AG09309 (cell line): ENCODE data around the gene FNDC10.

Experiments
- DNase-seq: peaks from one replicate; pipeline ENCODE4 v3.0.0-alpha.2; 2010; ENCODE audit warnings: low read depth
- H3K4me3 ChIP-seq: 2 replicates; pipeline ENCODE4 v1.5.1; 2011; ENCODE audit warnings: mild to moderate bottlenecking, low read depth, low read length, moderate library complexity; ENCODE audit not compliant: control insufficient read depth
- TF ChIP-seq, protein P1 (sequence below): IDR thresholded peaks from 2 replicates; pipeline ENCODE4 v1.5.1; 2011; ENCODE audit warnings: mild to moderate bottlenecking, low read depth, low read length, inconsistent platforms; ENCODE audit not compliant: insufficient read depth, control insufficient read depth; ENCODE audit errors: missing control alignments

The FNDC10 gene

DNA sequence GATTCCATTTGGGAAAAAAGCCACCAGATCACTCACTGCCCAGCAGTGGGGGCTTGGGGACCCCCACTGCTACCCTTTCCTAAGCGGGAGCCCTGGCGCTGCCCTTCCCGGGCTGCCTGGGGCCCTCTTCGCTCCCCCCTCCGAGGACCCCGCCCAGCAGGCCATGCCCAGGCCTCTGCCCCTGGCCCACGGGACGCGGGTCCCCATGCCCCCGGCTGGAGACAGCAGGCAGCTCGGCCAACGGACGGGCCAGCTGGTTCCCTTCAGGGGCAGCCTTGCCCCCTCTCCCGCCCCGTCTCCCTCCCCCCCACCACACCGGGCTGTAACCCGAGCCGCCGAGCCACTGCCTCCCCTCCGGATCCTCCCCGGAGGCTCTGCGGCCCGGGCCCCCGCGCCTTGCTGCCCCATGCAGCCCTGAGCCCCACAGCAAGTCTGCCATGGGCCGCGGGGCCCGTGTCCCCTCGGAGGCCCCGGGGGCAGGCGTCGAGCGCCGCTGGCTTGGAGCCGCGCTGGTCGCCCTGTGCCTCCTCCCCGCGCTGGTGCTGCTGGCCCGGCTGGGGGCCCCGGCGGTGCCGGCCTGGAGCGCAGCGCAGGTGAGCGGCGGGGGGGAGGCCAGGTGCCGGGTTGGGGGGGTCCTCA lies 32.0 kb upstream of the FNDC10 start, which contains the start of gene MMP23B:
TSS of gene MMP23B (plus strand) at position 392 of the 639 bp plus-strand sequence. CDS start at position 438, 46 bp downstream.
- no peak within 1 kb of the TSS for H3K4me3 ChIP-seq
- no peak for DNase-seq

DNA sequence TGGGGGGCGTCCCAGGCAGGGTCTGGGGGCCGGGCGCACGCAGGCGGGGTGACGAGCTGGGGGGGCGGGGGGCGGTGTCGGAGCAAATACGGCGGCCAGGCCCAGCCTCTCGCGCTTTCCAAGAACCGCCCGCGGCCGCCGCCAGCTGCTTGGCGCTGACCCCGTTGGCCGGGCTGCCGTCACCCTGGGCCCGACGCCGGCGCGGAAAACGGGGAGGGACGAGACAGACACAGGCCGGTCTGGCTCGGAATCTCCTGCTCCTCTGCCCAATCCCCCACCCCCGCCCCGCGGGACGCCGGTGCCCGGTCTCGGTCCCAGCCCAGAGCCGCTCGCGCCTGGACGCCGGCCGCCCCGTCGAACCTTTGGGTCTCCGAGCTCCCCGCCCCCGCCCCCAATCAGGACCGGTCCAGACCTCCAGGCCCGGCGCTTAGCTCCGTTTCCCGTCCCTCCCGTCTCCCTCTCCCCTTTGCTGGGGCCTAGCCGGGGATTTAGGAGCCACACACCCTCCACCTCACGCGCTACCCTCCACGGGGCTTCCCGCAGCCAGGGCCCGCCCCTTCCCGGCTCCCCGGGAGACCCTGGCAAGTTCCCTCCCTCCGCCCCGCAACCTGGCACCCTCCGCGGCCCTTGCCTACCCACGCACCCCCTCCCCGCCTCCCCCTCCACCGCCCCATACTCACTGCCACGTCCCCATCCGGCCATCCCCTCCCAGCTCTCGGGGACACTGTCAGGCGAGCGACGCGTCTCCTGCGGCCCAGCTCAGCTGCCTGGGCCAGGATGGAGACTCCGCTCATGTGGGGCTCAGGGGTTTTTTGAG lies 31.2 kb upstream of the FNDC10 start:
- no peak overlapping the region for H3K4me3 ChIP-seq
- DNase-seq: no peak
- TF ChIP-seq, protein P1, sequence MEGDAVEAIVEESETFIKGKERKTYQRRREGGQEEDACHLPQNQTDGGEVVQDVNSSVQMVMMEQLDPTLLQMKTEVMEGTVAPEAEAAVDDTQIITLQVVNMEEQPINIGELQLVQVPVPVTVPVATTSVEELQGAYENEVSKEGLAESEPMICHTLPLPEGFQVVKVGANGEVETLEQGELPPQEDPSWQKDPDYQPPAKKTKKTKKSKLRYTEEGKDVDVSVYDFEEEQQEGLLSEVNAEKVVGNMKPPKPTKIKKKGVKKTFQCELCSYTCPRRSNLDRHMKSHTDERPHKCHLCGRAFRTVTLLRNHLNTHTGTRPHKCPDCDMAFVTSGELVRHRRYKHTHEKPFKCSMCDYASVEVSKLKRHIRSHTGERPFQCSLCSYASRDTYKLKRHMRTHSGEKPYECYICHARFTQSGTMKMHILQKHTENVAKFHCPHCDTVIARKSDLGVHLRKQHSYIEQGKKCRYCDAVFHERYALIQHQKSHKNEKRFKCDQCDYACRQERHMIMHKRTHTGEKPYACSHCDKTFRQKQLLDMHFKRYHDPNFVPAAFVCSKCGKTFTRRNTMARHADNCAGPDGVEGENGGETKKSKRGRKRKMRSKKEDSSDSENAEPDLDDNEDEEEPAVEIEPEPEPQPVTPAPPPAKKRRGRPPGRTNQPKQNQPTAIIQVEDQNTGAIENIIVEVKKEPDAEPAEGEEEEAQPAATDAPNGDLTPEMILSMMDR: no peak

More for the DNA sequence above, 32.0 kb upstream of the FNDC10 start, which contains the start of gene MMP23B:
- TF ChIP-seq, protein P1: no peak

DNA sequence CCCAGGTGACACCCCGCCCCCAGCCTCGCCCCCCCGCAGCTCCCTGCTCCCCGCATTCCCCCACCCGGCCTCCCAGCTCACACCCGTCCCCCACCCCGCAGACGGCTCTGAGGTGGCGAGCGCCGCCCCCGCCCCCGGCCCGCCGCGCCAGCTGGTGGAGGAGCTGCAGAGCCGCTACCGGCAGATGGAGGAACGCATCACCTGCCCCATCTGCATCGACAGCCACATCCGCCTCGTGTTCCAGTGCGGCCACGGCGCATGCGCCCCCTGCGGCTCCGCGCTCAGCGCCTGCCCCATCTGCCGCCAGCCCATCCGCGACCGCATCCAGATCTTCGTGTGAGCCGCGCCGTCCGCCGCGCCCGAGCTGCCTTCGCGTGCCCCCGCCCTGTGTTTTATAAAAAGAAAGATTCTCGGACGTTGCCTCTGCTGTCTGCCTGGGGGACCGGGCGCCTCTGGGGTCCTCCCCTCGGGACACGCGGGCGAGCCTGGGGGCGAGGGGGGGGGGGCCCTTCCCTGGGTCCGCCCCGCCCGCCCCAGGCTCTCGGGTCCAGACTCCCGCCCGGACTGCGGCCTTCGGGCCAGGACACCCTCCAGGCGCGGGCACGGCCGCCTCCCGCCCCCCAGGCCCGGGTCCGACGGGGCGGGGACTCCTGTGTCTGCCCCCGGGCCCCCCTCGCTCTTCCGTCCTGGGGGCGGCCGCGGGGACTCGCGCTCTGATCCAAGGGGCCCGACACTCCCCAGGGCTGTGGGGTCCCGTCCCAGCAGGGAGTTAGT lies 30.4 kb upstream of the FNDC10 start:
- no peak overlapping the region for H3K4me3 ChIP-seq
- TF ChIP-seq, protein P1: no peak
- no peak for DNase-seq

DNA sequence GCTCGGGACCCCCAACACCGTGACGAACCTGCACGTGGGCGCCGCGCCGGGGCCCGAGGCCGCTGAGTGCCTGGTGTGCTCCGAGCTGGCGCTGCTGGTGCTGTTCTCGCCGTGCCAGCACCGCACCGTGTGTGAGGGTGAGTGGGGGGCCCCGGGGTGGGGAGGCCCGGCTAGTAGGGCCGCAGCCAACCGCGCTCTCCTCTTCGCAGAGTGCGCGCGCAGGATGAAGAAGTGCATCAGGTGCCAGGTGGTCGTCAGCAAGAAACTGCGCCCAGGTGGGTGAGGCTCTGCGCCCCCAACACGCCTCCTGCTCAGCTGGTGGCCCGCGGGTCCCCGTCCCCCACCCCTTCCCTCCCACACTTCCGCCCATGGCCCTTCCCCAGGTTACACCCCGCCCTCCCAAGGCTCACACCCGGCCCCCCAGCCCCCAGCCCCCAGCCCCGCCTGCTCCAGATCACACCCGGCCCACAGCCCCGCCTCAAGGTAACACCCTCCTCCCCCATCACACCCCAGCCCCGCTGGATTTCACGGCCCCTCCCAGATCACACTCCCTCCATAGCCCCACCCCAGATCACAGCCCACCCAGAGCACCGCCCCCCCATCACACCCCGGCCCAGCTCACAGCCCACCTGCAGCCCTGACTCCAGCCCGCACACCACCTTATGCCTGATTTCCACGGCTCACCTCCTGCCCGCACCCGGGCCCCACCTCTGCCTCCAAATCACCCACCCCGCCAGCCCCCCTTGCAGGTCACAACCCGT lies 29.7 kb upstream of the FNDC10 start:
- H3K4me3 ChIP-seq: no peak overlapping the region
- DNase-seq: no peak
- TF ChIP-seq, protein P1: no peak

DNA sequence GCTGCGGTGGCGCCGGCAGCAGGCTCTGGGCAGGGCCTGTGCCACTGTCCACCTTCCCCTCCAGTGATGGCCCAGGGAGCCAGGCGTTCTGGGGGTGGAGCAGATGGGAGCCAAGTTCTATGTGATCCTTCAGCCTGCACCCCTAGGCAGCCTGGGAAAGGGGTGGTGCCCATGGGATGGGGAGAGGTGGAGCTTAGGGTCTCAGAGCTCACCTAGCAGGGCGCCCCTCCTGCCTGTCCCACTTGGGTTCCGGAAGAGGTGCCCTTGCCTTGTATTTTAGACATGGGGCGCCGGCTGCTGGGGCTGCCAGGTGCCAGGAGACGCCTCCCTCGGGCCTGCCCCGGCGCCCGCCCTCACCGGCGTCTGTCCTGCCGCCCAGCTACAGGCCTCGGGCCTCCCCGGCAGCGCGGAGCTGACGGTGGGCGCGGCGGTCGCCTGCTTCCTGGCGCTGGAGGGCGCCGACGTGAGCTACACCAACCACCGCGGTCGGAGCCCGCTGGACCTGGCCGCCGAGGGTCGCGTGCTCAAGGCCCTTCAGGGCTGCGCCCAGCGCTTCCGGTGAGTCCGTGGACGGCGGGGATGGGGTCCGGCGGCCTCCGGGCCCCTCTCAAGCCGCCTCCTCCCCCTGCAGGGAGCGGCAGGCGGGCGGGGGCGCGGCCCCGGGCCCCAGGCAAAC lies 29.0 kb upstream of the FNDC10 start:
- no peak for DNase-seq
- no peak overlapping the region for H3K4me3 ChIP-seq
- TF ChIP-seq, protein P1: no peak
